ENCODE results near the gene WDPCP. TPM values are rescaled to one million over a fixed set of nuclear protein-coding genes. Genes with fewer than 3 reads are reported as not detected.

Gene WDPCP
- total and polyA plus RNA-seq, 10 donors, result 2.1 to 20.0 (median 13.3) TPM

GRCh38 chr2:63500398-63500797 is 87.9 kb downstream of the WDPCP start:
- WGBS, 5 donors, result 91 to 97% (median 95%) methylated on average over 1 of the region's 1 CpG
- Histone ChIP-seq H3K27me3 (replicated peaks in 1 of 7) (no peaks in the 10 kb centered on the region), H3K9me3 (no peaks in the 10 kb centered on the region), H3K27ac (no peak overlapping the region), H3K36me3 (no peaks in the 10 kb centered on the region), H3K4me3 (no peak overlapping the region), H3K4me1 (no peaks in the 10 kb centered on the region)
- no peak for DNase-seq
- no peak for TF ChIP-seq CTCF (IDR thresholded peaks at IDR 0.05 in 8 of 11, conservative IDR thresholded peaks at IDR 0.05 in 3 of 11)
- no peak for TF ChIP-seq POLR2AphosphoS5 (IDR thresholded peaks at IDR 0.05)
- TF ChIP-seq POLR2A (IDR thresholded peaks at IDR 0.05), result no peak
- intact Hi-C loops (cut with DNase I; ENCODE audit: low total_unique reads), result no loop called here

- no peaks in the 10 kb centered on the region for H3K4me1 ChIP-seq
- no peak overlapping the region for H3K27ac ChIP-seq
- TF ChIP-seq POLR2AphosphoS5 (IDR thresholded peaks at IDR 0.05) (no peak), POLR2A (IDR thresholded peaks at IDR 0.05) (no peak), CTCF (IDR thresholded peaks at IDR 0.05 in 8 of 11, conservative IDR thresholded peaks at IDR 0.05 in 3 of 11) (no peak)
- no peak for DNase-seq
- WGBS, 5 donors, result 63 to 76% (median 66%) methylated on average over 2 of the region's 2 CpGs
- no peaks in the 10 kb centered on the region for H3K9me3 ChIP-seq
- intact Hi-C loops (cut with DNase I; ENCODE audit: low total_unique reads), result no loop called here
- no peaks in the 10 kb centered on the region for H3K27me3 ChIP-seq (replicated peaks in 1 of 7)
- no peaks in the 10 kb centered on the region for H3K36me3 ChIP-seq
- H3K4me3 ChIP-seq, result no peak overlapping the region
These were observed 90.7 kb downstream of the WDPCP start for GRCh38 chr2:63497576-63497975.

- H3K36me3 ChIP-seq, result no peaks in the 10 kb centered on the region
- no peak overlapping the region for H3K4me3 ChIP-seq
- TF ChIP-seq CTCF (IDR thresholded peaks at IDR 0.05 in 8 of 11, conservative IDR thresholded peaks at IDR 0.05 in 3 of 11) (no peak), POLR2A (IDR thresholded peaks at IDR 0.05) (no peak), POLR2AphosphoS5 (IDR thresholded peaks at IDR 0.05) (no peak)
- H3K27ac ChIP-seq, result no peak overlapping the region
- 91 to 100% (median 97%) methylated on average over 1 of the region's 1 CpG for WGBS, 5 donors
- intact Hi-C loops (cut with DNase I; ENCODE audit: low total_unique reads), result no loop called here
- no peak for DNase-seq
- no peaks in the 10 kb centered on the region for H3K4me1 ChIP-seq
- H3K27me3 ChIP-seq (replicated peaks in 1 of 7), result no peaks in the 10 kb centered on the region
- no peaks in the 10 kb centered on the region for H3K9me3 ChIP-seq
These were observed 93.3 kb downstream of the WDPCP start for GRCh38 chr2:63494968-63495367.

- WGBS, 5 donors, result 89 to 93% (median 89%) methylated on average over 7 of the region's 7 CpGs
- TF ChIP-seq CTCF (IDR thresholded peaks at IDR 0.05 in 8 of 11, conservative IDR thresholded peaks at IDR 0.05 in 3 of 11) (no peak), POLR2A (IDR thresholded peaks at IDR 0.05) (no peak), POLR2AphosphoS5 (IDR thresholded peaks at IDR 0.05) (no peak)
- no peak for DNase-seq
- no peaks in the 10 kb centered on the region for H3K9me3 ChIP-seq
- no peaks in the 10 kb centered on the region for H3K27me3 ChIP-seq (replicated peaks in 1 of 7)
- no peak overlapping the region for H3K27ac ChIP-seq
- intact Hi-C loops (cut with DNase I; ENCODE audit: low total_unique reads), result no loop called here
- no peaks in the 10 kb centered on the region for H3K4me1 ChIP-seq
- no peak overlapping the region for H3K4me3 ChIP-seq
- H3K36me3 ChIP-seq, result no peaks in the 10 kb centered on the region
These were observed 94.2 kb downstream of the WDPCP start for GRCh38 chr2:63494100-63494499.

Data from spleen (tissue), 11 donors.